Endothelial cell of umbilical vein (primary cell): ENCODE results near the gene NONO.

ENCODE experiments used
- CTCF ChIP-seq, 2 donors: IDR thresholded peaks; 1 replicate in 1 of 2; 2 replicates in 1 of 2; pipeline ENCODE4 v1.5.1; 2011; ENCODE audit warnings: low read length in 2 of 2, mild to moderate bottlenecking in 2 of 2, moderate library complexity in 2 of 2, control low read depth in 1 of 2, inconsistent platforms in 1 of 2, low read depth in 1 of 2; ENCODE audit not compliant: insufficient read depth in 1 of 2; ENCODE audit errors: extremely low read depth in 1 of 2
- GATA2 ChIP-seq: IDR thresholded peaks from 2 replicates; pipeline ENCODE4 v1.7.0; 2011; ENCODE audit warnings: low read depth, mild to moderate bottlenecking, moderate library complexity, mixed read lengths, low read length; ENCODE audit not compliant: insufficient read length, insufficient read depth
- MAX ChIP-seq: IDR thresholded peaks from 2 replicates; pipeline ENCODE4 v1.6.1; 2011; ENCODE audit not compliant: insufficient read depth, insufficient read length
- POLR2A ChIP-seq: IDR thresholded peaks from 2 replicates; pipeline ENCODE4 v1.6.1; 2012; ENCODE audit warnings: low read depth, mild to moderate bottlenecking, control low read depth, low read length

GRCh38 chrX:71269801-71270395 is 13.5 kb upstream of the NONO start:
- TF ChIP-seq CTCF (IDR thresholded peaks at IDR 0.05; ENCODE audit: extremely low read depth in 1 of 2, insufficient read depth in 1 of 2, low read depth in 1 of 2, low read length in 2 of 2) = no peak
- TF ChIP-seq POLR2A = no peak
- no peak for TF ChIP-seq MAX
- TF ChIP-seq GATA2 = no peak
